Esophagus muscularis mucosa (tissue), 4 donors: ENCODE results near the gene CHAT.

ENCODE experiments used
- EP300 ChIP-seq: sonication (generic); formaldehyde crosslinking; IDR thresholded peaks from one replicate; pipeline ENCODE4 v1.6.1; 2017; ENCODE audit warnings: antibody characterized with exemption
- POLR2A ChIP-seq: fragments of 450-650 bp; IDR thresholded peaks from one replicate; pipeline ENCODE4 v1.6.1; 2017; ENCODE audit warnings: antibody characterized with exemption, moderate library complexity, mild to moderate bottlenecking, low read depth
- POLR2AphosphoS5 ChIP-seq, 2 donors: sonication (generic); formaldehyde crosslinking; IDR thresholded peaks; one replicate each; pipeline ENCODE4 v1.6.1; 2017; ENCODE audit warnings: antibody characterized with exemption in 2 of 2
- TF ChIP-seq, protein P1 (sequence below), 3 experiments: fragments of 200-600 bp in 2 of 3; fragments of 450-650 bp in 1 of 3; sonication (generic) in 2 of 3; IDR thresholded peaks; one replicate each; pipeline ENCODE4 v1.5.1; 2017 to 2019; ENCODE audit warnings: antibody characterized with exemption in 3 of 3, mild to moderate bottlenecking in 2 of 3, moderate library complexity in 1 of 3

GRCh38 chr10:49667991-49668390 is 54.2 kb downstream of the CHAT start:
- TF ChIP-seq, protein P1, sequence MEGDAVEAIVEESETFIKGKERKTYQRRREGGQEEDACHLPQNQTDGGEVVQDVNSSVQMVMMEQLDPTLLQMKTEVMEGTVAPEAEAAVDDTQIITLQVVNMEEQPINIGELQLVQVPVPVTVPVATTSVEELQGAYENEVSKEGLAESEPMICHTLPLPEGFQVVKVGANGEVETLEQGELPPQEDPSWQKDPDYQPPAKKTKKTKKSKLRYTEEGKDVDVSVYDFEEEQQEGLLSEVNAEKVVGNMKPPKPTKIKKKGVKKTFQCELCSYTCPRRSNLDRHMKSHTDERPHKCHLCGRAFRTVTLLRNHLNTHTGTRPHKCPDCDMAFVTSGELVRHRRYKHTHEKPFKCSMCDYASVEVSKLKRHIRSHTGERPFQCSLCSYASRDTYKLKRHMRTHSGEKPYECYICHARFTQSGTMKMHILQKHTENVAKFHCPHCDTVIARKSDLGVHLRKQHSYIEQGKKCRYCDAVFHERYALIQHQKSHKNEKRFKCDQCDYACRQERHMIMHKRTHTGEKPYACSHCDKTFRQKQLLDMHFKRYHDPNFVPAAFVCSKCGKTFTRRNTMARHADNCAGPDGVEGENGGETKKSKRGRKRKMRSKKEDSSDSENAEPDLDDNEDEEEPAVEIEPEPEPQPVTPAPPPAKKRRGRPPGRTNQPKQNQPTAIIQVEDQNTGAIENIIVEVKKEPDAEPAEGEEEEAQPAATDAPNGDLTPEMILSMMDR (IDR thresholded peaks at IDR 0.05), result no peak
- TF ChIP-seq POLR2AphosphoS5 (IDR thresholded peaks at IDR 0.05) (no peak), POLR2A (no peak), EP300 (no peak)
